Activated T-helper 1 cell treated with Interleukin-2 at 50 U/mL for 16 hours (primary cell): Measurements from ENCODE around the gene FCSK.

ENCODE experiments used
- DNase-seq: peaks from one replicate; pipeline ENCODE4 v3.0.0-alpha.2; 2020; ENCODE audit warnings: low read depth

The FCSK gene

DNA sequence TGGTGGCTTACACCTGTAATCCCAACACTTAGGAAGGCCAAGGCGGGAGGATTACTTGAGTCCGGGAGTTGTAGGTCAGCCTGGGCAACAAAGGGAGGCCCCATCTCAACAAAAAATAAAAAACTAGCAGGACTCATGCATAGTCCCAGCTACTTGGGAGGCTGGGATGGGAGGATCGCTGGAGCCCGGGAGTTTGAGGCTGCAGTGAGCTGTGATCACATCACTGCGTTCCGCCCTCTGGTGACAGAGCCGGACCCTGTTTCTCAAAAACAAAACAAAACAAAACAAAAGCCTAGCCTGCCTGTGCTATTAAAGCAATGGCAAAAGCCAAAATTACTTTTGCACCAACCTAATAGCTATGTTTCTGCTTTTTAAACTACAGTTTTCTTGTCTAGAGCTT lies 1.5 kb downstream of the FCSK start:
- DNase-seq = no peak

DNA sequence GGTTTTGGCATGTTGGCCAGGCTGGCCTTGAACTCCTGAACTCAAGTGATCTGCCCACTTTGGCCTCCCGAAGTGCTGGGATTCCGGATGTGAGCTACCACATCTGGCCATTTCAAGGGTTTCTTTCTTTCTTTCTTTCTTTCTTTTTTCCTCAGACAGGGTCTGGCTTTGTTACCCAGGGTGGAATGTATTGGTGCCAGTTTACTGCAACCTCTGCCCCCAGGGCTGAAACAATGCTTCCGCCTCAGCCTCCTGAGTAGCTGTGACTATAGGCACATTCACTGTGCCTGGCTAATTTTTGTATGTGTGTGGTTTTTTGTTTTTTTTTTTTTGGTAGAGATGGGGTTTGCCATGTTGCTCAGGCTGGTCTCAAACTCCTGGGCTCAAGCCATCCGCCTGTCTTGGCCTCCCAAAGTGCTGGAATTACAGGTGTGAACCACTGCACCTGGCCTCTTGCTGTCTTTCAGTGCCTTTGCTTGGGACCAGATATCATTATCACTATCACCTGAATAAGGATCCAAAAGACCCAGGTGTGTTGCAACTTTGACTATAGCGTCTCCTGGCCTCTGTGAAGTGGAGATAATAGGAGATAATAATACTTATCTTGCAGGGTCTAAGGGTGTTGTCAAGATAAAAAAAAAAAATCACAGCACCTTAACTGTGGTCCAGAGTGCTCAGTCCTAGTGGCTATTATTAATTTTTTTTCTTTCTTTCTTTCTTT lies 3.2 kb downstream of the FCSK start:
- no peak for DNase-seq

GRCh38 chr16:70460737-70461261 lies 6.4 kb downstream of the FCSK start:
- no peak for DNase-seq

DNA sequence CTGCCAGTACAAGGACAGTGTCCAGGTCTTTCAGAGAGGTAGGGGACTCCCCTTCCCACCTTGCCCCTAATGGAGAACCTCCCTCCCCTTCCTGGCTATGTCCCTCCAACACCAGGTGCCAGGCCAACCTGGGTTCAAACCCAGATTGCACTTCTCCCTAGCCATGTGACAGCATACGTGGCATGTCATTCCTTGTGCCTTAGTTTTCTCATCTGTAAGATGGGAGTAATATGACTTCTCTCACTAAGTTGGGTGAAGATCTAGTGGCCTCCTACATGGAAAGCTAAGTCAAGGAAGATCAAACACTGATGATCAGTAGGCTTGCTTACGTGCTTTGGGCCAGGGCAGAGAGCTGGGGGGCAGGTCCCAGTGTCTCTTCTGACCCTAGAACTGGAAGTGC lies 8.8 kb downstream of the FCSK start:
- DNase-seq = no peak

- no peak for DNase-seq
Measured at GRCh38 chr16:70465999-70466804, 11.8 kb downstream of the FCSK start.

GRCh38 chr16:70466805-70467076 lies 12.3 kb downstream of the FCSK start:
- no peak for DNase-seq

DNA sequence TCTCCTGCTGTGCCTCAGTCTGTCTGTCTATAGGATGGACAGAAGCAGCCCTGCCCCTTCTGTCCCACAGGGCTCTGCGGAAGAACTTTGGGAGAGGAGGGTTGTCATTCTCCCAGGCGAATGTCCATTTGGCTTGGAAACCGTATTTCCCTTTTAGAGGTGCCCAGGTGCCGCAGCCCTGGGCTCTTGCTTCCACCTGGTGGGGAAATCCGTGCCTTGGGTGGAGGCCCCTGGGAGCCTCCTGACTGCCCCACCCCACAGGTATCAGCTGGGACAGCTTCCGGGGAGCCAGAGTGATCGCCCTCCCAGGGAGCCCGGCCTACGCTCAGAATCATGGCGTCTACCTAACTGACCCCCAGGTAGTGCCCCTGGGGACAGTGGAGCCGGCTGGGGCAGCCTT lies 12.7 kb downstream of the FCSK start:
- DNase-seq = no peak

DNA sequence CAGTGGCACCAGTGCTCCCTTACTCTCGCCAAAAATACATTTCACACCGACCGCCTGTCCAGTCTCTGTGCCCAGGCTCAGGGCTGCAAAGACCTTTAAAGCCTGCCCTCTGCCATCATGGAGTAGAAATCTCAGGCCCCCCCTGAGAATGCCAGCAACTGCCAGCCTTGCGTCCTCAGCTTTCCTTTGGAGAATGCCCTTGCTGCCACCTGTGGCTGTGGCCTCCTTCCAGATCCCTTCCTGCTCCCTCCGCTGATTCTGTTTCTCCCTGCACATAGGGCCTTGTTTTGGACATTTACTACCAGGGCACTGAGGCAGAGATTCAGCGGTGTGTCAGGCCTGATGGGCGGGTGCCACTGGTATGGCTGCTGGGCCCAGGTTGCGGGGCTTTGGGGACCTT lies 13.2 kb downstream of the FCSK start:
- no peak for DNase-seq

DNA sequence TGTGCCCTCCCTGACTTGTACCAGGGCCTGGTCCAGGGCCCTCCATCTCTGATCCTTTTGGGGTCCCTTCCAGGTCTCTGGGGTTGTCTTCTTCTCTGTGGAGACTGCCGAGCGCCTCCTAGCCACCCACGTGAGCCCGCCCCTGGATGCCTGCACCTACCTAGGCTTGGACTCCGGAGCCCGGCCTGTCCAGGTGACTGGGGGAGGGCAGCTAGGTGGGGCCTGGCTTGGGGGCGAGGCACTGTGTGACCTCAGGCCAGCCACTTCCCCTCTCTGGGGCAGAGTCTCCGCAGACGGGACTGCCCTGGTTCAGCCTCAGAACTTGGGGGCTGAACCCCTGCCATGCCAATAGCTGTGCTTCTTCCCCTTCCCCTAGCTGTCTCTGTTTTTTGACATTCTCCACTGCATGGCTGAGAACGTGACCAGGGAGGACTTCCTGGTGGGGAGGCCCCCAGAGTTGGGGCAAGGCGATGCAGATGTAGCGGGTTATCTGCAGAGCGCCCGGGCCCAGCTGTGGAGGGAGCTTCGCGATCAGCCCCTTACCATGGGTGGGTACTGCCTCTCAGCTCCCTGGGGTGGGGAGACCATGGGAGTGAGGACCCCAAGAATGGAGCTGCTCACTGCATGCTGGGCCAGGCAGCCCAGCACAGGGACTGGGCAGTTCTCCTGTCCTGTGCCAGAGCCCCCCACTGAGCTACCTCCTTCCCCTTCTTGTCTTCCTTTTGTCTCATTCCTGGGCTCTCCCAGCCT lies 14.6 kb downstream of the FCSK start:
- DNase-seq = no peak

DNA sequence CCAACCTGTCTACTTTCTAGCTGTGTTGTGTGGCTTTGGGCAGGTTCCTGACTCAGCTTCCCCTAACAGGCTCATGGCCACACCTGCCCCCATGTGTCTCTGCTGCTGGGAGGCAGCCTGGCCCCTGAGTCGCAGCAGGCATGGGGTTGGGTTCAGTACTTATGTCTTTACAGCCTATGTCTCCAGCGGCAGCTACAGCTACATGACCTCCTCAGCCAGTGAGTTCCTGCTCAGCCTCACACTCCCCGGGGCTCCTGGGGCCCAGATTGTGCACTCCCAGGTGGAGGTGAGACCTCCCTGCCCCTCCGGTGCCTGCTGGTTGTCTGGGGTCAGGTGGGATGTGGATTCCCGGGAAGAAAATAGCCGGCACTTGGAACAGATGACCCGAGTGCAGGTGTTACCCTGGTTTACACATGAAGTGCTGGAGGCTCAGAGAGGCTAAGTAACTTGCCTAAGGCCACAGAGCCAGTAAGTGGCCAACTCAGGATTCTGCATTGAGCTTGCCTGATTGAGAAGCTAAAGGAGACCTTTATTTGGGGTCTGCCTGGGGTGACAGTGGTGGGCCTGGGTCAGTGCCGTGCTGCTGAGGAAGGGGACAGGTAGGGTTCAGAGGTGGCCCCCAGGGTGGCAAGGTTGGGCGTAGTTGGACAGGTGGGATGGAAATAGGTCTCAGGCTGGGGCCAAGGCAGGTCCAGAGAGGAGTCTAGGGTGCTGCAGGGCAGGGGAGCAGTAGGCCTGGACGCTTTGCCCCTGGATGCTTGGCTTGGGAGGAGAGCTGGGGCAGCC lies 15.9 kb downstream of the FCSK start:
- DNase-seq = no peak

DNA sequence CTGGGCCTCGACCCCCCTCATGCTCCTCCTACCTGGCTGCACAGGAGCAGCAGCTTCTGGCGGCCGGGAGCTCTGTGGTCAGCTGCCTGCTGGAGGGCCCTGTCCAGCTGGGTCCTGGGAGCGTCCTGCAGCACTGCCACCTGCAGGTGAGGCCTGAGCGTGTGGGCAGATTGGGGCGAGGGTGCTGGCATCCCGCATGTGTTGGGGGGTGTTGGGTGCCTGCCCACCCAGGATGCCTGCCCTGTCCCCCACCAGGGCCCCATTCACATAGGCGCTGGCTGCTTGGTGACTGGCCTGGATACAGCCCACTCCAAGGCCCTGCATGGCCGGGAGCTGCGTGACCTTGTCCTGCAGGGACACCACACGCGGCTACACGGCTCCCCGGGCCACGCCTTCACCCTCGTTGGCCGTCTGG lies 16.5 kb downstream of the FCSK start:
- DNase-seq = no peak

- no peak for DNase-seq
Measured at GRCh38 chr16:70472786-70473433, 18.5 kb downstream of the FCSK start.

DNA sequence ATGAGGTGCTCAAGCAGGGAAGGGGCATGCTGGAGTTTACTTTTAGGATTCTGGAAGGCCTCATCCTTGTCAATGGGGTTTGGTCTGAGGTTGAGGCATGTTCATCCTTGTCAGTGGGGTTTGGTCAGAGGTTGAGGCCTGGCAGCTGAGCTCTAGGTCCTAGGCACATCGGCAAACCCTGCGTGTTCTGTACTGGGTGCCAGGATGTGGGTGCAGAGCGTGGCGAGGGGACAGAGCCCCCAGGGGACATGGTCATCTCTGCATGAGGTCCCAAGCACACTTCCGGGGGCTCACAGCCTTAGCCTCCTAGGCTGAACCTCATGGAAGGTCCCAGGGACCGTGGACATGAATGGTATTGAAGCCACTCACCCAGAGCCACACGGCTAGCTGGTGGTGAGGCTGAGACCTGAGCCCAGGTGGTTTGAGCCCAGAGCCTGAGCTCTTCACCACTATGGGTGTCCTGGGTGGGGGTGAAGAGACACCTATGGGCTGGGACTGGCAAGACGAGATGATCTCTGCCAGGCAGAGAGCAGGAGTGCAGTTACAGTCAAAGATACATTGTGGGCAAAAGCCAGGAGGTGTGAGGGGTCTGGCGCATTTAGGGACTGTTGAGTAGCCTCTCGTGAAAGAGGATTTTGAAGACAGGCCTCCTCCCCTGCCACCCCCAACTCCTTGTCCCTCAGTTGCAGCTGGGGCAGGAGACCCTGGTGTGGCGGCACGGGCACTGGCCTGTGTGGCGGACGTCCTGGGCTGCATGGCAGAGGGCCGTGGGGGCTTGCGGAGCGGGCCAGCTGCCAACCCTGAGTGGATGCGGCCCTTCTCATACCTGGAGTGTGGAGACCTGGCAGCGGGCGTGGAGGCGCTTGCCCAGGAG lies 19.3 kb downstream of the FCSK start:
- DNase-seq = no peak

- DNase-seq = no peak
Measured at GRCh38 chr16:70474320-70475053, 20.1 kb downstream of the FCSK start.

DNA sequence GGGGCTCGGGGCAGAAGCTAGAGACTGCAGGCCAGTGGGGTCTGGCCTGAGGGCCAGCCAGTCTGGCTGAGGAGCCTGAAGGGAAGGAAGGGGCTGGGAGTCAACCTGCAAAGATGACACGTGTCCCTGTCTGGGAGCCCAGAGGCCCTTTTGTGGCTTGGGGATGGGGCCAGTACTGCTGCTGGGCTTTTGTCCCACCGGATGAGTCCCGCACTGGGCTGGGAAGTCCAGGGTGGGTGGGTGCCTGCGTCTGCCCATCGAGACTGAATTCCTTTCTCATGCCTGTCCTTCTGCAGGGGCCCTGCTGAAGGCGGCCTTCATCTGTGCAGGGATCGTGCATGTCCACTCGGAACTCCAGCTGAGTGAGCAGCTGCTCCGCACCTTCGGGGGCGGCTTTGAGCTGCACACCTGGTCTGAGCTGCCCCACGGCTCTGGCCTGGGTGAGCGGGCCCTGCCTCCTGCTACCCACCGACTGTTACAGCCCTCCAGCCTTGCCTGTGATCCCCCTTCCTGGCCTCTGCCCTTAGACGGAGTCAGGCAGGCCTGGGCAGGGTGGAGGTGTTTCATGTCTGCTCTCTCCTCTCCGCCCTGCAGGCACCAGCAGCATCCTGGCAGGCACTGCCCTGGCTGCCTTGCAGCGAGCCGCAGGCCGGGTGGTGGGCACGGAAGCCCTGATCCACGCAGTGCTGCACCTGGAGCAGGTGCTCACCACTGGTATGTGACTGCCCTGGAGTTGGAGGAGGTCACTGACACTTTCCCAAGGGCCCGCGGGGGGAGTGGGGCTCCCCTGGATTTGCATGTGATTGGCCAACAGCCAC lies 20.9 kb downstream of the FCSK start:
- no peak for DNase-seq

DNA sequence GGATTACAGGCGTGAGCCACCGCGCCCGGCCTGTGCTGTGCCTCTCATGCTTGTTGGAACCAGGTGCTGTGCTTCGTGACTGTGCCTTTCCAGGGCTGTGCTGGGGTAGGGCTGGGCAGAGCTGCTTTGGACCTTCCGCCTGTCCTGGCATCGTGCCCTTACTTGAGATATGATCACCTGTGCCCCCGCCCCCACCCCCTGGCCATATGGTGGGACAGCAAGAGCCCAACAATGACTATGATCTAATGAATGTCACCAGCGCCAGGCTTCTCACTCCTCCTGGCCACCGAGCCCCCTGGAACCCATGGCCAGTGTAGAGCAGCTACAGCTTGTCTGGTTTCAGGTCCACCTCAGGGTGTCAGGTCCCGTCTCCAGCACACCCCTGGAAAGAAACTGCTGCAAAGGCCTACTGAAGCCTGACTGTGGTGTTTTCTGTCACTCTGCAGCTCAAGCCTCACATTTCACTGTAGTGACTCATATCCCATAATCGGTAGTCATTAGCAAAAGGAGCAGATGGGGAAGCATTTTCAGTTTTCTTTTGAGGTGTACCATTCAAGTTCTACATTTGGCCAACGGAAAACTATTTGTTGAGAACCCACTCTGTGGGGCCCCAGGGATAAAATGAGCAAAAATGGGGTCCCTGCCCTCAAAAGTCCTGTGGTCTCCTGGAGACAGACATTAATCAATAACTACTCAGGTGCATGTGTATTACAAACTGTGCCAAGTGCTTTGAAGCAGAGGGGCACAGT lies 22.1 kb downstream of the FCSK start:
- DNase-seq = no peak

DNA sequence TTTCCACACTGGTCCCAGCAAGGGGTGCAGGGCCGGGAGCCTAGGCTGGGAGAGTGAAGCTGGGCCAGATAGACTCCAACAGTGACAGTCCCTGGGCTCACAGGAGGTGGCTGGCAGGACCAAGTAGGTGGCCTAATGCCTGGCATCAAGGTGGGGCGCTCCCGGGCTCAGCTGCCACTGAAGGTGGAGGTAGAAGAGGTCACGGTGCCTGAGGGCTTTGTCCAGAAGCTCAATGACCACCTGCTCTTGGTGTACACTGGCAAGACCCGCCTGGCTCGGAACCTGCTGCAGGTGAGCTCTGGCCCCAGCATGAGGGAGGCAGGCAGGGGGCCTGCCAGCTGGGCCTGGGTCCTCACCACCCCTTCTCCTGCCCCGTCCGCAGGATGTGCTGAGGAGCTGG lies 23.8 kb downstream of the FCSK start:
- no peak for DNase-seq

- no peak for DNase-seq
Measured at GRCh38 chr16:70478912-70479341, 24.5 kb downstream of the FCSK start.
